ENCODE data around the gene TCHP.
"Not testable (repeated sequence)": the region's sequence is repeated elsewhere in the genome, so short reads cannot be mapped to it uniquely, and the experiment has no call there.

The TCHP gene

DNA sequence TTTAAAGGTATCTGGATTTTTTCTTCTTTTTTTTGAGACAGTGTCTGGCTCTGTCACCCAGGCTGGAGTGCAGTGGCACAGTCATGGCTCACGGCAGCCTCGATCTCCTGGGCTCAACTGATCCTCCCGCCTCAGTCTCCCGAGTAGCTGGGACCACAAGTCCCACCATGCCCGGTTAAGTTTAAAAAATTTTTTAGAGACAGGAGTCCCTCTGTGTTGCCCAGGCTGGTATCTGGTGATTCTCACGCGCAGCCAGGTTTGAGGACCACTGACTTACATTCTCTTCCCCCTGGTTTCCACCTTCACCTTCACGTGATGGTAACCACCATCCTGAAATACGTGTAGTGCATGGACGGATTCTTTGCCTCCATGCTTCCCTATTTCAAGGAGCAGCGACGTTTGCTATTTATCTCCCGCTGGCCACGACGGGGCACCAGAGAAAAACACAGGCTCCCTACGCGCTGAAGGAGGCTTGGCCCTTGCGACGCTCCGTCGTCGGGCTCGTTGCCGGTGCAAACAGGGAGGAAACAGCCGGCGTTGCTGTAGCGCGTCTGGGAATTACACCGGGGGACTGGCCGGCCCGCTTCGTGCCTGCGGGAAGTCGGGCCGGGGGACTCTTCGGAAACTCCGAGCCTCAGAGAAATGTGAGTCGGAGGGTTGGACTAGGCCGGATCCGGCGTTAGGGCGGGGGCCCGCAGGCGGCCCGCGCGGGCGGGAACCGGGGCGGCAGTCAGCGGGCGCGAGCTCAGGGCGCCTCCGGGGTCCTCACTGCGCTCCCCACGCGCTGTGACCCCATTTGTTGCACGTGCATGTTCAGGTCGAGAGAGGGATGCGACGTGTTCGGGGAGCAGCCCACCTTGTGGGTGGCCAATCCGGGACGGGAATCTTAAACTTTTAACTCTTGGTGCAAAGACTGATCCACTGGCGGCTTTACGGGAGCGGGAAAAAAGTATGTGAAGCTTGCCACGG lies at the start of gene TCHP:
Gene TCHP (plus strand): TSS at position 492 of the 969 bp plus-strand sequence. CDS start 2,753 bp downstream, outside the sequence.
- in situ Hi-C loops (cut with MboI; ENCODE audit: low pct_unique_long_range_greater_than_20kb, low sequenced_read_pairs, unreplicated experiment), result no loop called here
- TF ChIP-seq CTCF (IDR thresholded peaks at IDR 0.05; ENCODE audit: extremely low read depth, insufficient read depth, missing control alignments), result peak; percentile 49

DNA sequence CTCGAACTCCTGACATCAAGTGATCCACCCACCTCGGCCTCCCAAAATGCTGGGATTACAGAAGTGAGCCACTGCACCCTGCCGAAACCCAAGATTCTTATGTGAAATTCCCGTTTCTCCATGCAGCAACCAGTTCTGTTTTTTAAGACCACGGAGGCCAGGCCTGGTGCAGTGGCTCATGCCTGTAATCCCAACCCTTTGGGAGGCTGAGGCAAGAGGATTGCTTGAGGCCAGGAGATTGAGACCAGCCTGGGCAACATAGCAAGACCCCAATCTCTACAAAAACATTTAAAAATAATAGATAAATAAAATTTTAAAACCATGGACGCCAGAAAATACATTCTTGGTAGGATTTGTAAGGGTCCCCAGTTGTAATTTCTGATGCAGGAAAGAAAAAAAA lies 49.6 kb upstream of the TCHP start:
- in situ Hi-C loops (cut with MboI; ENCODE audit: low pct_unique_long_range_greater_than_20kb, low sequenced_read_pairs, unreplicated experiment); DNase-seq (ENCODE audit: low spot score): not testable (repeated sequence)

More for the DNA sequence above, at the start of gene TCHP:
- peak; percentile 90 for DNase-seq (ENCODE audit: low spot score)

DNA sequence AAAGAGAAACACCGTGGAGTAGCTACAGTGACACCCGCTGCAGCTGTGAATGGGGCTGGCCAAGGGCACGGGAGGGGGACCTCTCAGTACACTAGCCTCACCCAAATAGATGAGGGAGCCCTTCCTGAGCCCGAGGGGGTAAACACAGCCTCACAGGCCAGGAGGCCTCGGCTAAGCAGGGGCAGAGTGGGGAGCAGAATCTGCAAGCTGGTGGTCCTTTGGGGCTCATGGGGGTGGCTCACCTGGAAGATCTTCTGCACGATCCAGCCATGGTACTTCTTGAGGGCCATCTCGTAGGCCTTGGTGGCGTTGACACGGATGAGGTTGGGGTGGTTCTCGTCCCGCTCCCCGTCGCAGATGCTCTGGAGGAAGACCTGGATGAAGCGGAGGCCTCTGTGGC lies 44.7 kb upstream of the TCHP start:
- DNase-seq (ENCODE audit: low spot score), result no peak
- in situ Hi-C loops (cut with MboI; ENCODE audit: low pct_unique_long_range_greater_than_20kb, low sequenced_read_pairs, unreplicated experiment), result no loop called here
- no peak for TF ChIP-seq CTCF (IDR thresholded peaks at IDR 0.05; ENCODE audit: extremely low read depth, insufficient read depth, missing control alignments)

DNA sequence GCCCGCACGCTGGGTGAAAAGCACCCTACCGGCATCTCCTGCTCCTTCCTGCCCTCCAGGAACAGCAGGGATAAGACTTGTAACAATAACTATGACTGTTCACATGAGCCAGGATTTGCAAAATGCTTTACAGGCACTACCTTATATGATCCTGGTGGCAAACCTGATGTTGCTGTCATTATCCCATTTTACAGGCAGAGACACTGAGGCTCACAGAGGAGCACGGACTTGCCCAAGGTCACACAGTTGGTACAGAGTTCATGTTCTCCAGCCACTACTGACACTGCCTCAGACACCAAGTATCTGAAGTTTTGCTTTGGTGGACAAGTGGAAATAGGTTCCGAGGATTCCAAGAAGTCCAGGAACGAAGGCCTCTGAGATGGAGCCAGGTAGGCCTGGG lies 42.4 kb upstream of the TCHP start:
- no peak for TF ChIP-seq CTCF (IDR thresholded peaks at IDR 0.05; ENCODE audit: extremely low read depth, insufficient read depth, missing control alignments)

DNA sequence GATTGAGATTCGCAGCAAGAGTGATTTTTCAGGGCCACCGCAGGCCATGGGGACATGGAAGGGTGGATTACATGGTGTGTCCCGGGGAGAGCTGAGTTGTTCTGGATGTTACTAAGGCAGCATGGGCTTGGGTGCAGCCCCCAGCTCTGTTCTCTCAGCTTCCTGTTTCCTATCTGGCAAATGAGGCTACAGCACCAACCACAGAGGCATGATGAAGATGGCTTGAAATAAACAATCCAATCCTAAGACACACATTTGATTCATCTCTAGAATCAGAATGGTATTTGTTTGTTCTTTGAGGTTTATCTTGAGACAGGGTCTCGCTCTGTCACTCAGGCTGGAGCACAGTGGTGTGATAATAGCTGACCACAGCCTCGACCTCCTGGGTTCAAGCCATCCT lies 41.3 kb upstream of the TCHP start:
- no peak for DNase-seq (ENCODE audit: low spot score)
- in situ Hi-C loops (cut with MboI; ENCODE audit: low pct_unique_long_range_greater_than_20kb, low sequenced_read_pairs, unreplicated experiment), result no loop called here
- TF ChIP-seq CTCF (IDR thresholded peaks at IDR 0.05; ENCODE audit: extremely low read depth, insufficient read depth, missing control alignments), result no peak

More for the DNA sequence above, 42.4 kb upstream of the TCHP start:
- in situ Hi-C loops (cut with MboI; ENCODE audit: low pct_unique_long_range_greater_than_20kb, low sequenced_read_pairs, unreplicated experiment), result no loop called here
- no peak for DNase-seq (ENCODE audit: low spot score)

DNA sequence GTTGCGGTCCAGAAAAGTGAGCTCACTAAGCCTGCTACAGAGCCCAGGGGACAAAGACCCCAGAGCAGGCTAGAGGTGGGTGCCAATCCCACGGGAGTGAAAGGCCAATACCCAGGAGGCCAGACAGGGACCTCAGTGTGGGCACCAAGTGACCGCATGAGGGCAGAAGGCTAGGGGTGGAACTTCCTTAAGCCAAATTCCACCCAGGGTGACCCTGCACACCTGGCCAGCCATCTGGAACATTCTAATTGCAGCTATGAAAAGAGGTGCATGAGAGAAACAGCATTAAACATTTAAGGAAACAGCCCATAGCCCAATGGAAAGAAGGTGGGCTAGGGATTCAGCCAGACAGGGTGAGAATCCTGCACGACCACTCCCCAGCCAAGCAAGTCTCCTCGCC lies 39.1 kb upstream of the TCHP start:
- in situ Hi-C loops (cut with MboI; ENCODE audit: low pct_unique_long_range_greater_than_20kb, low sequenced_read_pairs, unreplicated experiment), result no loop called here

More for the DNA sequence above, 39.1 kb upstream of the TCHP start:
- no peak for TF ChIP-seq CTCF (IDR thresholded peaks at IDR 0.05; ENCODE audit: extremely low read depth, insufficient read depth, missing control alignments)
- no peak for DNase-seq (ENCODE audit: low spot score)
